Body of pancreas (tissue), 4 donors: ENCODE measurements around the gene WARS2.

ENCODE experiments used
- CTCF ChIP-seq, 7 experiments: fragments of 450-650 bp in 4 of 7; fragments of 200-600 bp in 3 of 7; sonication (generic) in 3 of 7; IDR thresholded peaks; one replicate each; pipeline ENCODE4 v1.5.1; 2016 to 2019; ENCODE audit warnings: antibody characterized with exemption in 7 of 7
- POLR2A ChIP-seq, 3 donors: fragments of 450-650 bp; IDR thresholded peaks; one replicate each; pipeline ENCODE4 v1.6.1; 2016; ENCODE audit warnings: antibody characterized with exemption in 3 of 3, mild to moderate bottlenecking in 2 of 3

DNA sequence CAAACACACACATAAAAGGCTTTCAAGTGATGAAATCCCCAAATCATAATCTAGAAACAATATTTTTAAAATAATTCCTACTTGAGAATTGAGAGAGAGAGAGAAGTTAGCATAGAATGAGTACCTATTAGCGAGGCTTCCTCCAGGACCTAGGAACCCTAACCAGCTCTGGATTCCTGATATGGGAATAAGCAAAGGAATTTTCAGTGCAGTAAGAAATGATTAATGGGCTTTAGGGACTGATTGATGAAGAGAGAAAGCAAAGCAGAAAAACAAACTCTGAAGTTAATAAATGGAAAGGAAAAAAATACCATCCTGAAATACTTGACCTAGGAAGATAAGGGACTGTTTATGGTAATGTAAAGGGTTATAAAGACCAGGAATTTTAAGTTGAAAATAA, 60.6 kb downstream of the WARS2 start:
- TF ChIP-seq CTCF (IDR thresholded peaks at IDR 0.05) (no peak), POLR2A (IDR thresholded peaks at IDR 0.05) (no peak)
